ENCODE results near the gene KIF5B.

DNA sequence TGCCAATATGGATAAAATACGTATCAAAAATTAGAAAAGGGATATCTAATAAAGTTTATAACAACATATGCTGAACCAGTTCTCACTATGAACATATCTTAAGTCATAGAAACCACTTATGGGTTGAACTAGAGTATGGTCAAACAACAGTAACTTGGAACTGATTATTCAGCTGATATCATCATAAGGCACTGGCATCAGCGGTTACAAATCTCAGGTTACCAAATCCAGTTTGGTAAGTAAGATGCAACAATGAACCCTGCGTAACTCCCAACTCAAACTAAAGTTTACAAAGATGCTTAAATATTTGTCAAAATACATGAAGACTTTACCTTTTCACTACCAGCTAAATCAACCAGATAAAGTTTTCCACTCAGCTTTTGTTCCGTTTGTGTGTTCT, 19.3 kb downstream of the KIF5B start:
- TF ChIP-seq, protein P1, sequence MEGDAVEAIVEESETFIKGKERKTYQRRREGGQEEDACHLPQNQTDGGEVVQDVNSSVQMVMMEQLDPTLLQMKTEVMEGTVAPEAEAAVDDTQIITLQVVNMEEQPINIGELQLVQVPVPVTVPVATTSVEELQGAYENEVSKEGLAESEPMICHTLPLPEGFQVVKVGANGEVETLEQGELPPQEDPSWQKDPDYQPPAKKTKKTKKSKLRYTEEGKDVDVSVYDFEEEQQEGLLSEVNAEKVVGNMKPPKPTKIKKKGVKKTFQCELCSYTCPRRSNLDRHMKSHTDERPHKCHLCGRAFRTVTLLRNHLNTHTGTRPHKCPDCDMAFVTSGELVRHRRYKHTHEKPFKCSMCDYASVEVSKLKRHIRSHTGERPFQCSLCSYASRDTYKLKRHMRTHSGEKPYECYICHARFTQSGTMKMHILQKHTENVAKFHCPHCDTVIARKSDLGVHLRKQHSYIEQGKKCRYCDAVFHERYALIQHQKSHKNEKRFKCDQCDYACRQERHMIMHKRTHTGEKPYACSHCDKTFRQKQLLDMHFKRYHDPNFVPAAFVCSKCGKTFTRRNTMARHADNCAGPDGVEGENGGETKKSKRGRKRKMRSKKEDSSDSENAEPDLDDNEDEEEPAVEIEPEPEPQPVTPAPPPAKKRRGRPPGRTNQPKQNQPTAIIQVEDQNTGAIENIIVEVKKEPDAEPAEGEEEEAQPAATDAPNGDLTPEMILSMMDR (IDR thresholded peaks at IDR 0.05; ENCODE audit: insufficient read depth, low read depth, low read length) = no peak
- TF ChIP-seq EZH2 (IDR thresholded peaks at IDR 0.05; ENCODE audit: insufficient read depth, low read length) = no peak

All from astrocyte (in vitro differentiated cells and primary cell).